ENCODE results near the gene ZCWPW1. TPM values are rescaled to one million over a fixed set of nuclear protein-coding genes. Genes with fewer than 3 reads are reported as not detected.

Gene ZCWPW1
- total and polyA plus RNA-seq, 2 of the 13 experiments (the other 11 are each of a cell fraction or from before 2014, with no cell fraction given), result 2.4 to 2.5 TPM

GRCh38 chr7:100469227-100470044 is 40.9 kb upstream of the ZCWPW1 start (continued):
- TF ChIP-seq FOXP4 (CRISPR knock-in tag; IDR thresholded peaks at IDR 0.05) (no peak), RAD21 (CRISPR knock-in tag; IDR thresholded peaks at IDR 0.05) (peak; percentile 97), ZNF318 (CRISPR knock-in tag; IDR thresholded peaks at IDR 0.05) (no peak), ZNF577 (CRISPR knock-in tag; IDR thresholded peaks at IDR 0.05; ENCODE audit: borderline replicate concordance, low read depth) (no peak), SP4 (CRISPR knock-in tag; IDR thresholded peaks at IDR 0.05) (no peak), ZNF446 (CRISPR knock-in tag; IDR thresholded peaks at IDR 0.05) (no peak), ZFP1 (CRISPR knock-in tag; IDR thresholded peaks at IDR 0.05) (no peak), ZNF615 (CRISPR knock-in tag; IDR thresholded peaks at IDR 0.05; ENCODE audit: borderline replicate concordance) (no peak), THAP9 (CRISPR knock-in tag; IDR thresholded peaks at IDR 0.05; ENCODE audit: borderline replicate concordance) (0 out of 2 replicates have a peak, but pooled peaks have one; percentile 20), ZBTB3 (CRISPR knock-in tag; IDR thresholded peaks at IDR 0.05; ENCODE audit: borderline replicate concordance, low read depth) (no peak), NBN (conservative IDR thresholded peaks at IDR 0.05) (no peak), MXD3 (CRISPR knock-in tag; IDR thresholded peaks at IDR 0.05) (peak; percentile 46; the same call in 1 of the 2 replicates), REPIN1 (CRISPR knock-in tag; IDR thresholded peaks at IDR 0.05; ENCODE audit: borderline replicate concordance, low read depth) (peak; percentile 71; the same call in 1 of the 2 replicates), SIN3A (IDR thresholded peaks at IDR 0.05; ENCODE audit: borderline replicate concordance, low read depth, low read length) (no peak), MXD4 (CRISPR knock-in tag; IDR thresholded peaks at IDR 0.05) (no peak)

Measured in HepG2 (cell line).